Cardiac muscle cell (in vitro differentiated cells and primary cell): ENCODE results near the gene FAM174B. TPM values are rescaled to one million over a fixed set of nuclear protein-coding genes. Genes with fewer than 3 reads are reported as not detected.
A peak's percentile ranks its signal among the peaks of the same experiment; 100 is the strongest.

ENCODE experiments used
- DNase-seq, 2 donors: peaks; one replicate each; pipeline versions ENCODE4 v3.0.0 to v3.0.0-alpha.2; 2010 to 2017; ENCODE audit warnings: low read depth in 1 of 2, low spot score in 1 of 2
- H3K27ac ChIP-seq: fragments of 200-600 bp; sonication (generic); 2 replicates; pipeline ENCODE4 v1.5.1; 2016
- H3K27me3 ChIP-seq: fragments of 200-600 bp; sonication (generic); 2 replicates; pipeline ENCODE4 v1.6.0; 2016; ENCODE audit warnings: control low read depth
- H3K36me3 ChIP-seq: fragments of 200-600 bp; sonication (generic); 2 replicates; pipeline ENCODE4 v1.5.1; 2016; ENCODE audit warnings: control low read depth
- H3K4me1 ChIP-seq: fragments of 200-600 bp; sonication (generic); 2 replicates; pipeline ENCODE4 v1.8.1; 2017; ENCODE audit warnings: low read depth, mild to moderate bottlenecking, mixed run types
- H3K4me3 ChIP-seq: fragments of 200-600 bp; sonication (generic); 2 replicates; pipeline ENCODE4 v1.5.1; 2016; ENCODE audit warnings: mild to moderate bottlenecking
- H3K9me3 ChIP-seq: fragments of 200-600 bp; sonication (generic); 2 replicates; pipeline ENCODE4 v1.5.1; 2017; ENCODE audit warnings: low read depth, mild to moderate bottlenecking, control low read depth
- polyA plus RNA-seq: library from polyadenylated mRNA; unstranded; fragments of >200 nt; fragmentation: Nextera tagmentation; extraction: Ambion mirVana; gene quantifications from 2 replicates; pipeline ENCODE4 v1.2.1, GENCODE V29; 2016
- total RNA-seq: library from RNA; depleted of rRNA; stranded (reverse); fragments of >200 nt; gene quantifications from 2 replicates; pipeline ENCODE4 v1.2.3, GENCODE V29; 2016
- TF ChIP-seq, protein P1 (sequence below): IDR thresholded peaks from 2 replicates; pipeline ENCODE4 v1.5.1; 2012; ENCODE audit warnings: low read depth, mild to moderate bottlenecking, low read length

The FAM174B gene
- total and polyA plus RNA-seq, 2 experiments from 2014 or later = 9.3 to 30.2 TPM

DNA sequence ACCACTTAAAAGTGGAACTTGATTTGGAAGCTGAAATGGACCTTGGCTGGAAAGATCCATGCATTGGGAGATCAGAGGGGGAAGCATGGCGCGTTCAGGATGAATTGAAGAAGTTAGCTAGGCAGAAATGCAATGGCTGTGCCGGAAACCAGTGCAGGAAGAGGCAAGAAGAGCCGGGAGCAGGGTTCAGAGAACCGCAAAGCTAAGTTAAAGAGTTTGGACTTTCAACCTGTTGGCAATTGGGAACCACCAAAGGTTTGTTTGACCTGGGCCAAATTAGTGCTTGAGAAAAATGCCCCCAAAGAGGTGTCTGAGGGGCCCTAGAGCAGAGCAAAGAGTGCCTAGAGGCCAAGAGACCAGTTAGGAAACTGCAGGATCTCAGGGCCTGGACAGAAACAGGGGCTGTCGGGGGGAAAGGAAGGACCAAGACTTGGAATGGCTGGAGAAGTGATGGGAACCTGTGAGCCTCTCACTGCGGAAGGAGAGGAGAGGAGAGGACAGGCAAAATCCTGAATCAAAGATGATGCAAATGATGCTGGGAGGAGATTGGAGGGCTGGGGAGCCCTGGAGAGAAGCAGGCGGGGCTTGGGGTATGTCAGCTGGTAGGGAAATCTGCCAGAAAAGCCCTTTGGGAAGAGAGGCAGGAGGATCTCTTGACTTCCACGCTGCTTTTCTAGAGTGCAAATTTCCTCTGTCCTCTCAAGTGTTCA is 49.3 kb downstream of the FAM174B start:
- H3K4me3 ChIP-seq = no peak overlapping the region
- TF ChIP-seq, protein P1, sequence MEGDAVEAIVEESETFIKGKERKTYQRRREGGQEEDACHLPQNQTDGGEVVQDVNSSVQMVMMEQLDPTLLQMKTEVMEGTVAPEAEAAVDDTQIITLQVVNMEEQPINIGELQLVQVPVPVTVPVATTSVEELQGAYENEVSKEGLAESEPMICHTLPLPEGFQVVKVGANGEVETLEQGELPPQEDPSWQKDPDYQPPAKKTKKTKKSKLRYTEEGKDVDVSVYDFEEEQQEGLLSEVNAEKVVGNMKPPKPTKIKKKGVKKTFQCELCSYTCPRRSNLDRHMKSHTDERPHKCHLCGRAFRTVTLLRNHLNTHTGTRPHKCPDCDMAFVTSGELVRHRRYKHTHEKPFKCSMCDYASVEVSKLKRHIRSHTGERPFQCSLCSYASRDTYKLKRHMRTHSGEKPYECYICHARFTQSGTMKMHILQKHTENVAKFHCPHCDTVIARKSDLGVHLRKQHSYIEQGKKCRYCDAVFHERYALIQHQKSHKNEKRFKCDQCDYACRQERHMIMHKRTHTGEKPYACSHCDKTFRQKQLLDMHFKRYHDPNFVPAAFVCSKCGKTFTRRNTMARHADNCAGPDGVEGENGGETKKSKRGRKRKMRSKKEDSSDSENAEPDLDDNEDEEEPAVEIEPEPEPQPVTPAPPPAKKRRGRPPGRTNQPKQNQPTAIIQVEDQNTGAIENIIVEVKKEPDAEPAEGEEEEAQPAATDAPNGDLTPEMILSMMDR = no peak
- no peaks in the 10 kb centered on the region for H3K9me3 ChIP-seq
- DNase-seq = no peak
- no peak overlapping the region for H3K27ac ChIP-seq
- no peaks in the 10 kb centered on the region for H3K4me1 ChIP-seq
- no peaks in the 10 kb centered on the region for H3K36me3 ChIP-seq
- no peaks in the 10 kb centered on the region for H3K27me3 ChIP-seq

DNA sequence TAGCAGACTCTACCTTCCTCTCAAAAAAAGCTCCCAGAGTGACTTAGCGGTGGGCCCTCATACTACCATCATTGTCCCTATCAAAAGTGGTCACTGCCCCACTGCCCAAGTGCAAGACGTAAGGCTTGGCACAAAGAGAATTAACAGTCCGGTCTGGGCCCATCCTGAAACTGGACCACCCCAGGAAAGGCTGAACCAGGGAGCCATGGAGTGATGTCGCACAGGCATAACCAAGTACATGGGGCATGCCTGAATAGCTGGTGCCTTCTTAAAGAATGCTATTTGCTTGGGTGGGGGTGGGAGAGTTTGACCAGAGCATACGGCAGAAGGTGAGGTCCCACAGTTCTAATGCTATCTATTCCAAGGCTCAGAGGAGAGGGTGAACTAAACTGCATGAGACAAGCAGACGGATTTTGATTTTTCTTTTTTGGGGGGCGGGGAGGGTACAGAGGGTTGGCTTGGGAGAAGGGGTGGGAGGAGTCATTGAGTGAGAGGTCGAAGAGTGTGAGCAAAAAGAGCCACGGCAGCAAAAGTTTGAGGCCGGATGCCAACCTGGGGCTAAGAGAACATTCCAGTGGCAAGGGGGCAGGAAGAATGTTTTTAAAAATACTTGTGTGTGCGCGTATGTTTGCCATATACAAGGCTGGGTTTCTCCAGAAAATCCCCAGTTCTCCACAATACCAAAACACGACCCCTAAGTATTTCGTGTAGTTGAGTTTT is 50.2 kb downstream of the FAM174B start:
- Histone ChIP-seq H3K36me3 (no peaks in the 10 kb centered on the region), H3K9me3 (no peaks in the 10 kb centered on the region), H3K27me3 (no peaks in the 10 kb centered on the region), H3K27ac (no peak overlapping the region), H3K4me1 (no peaks in the 10 kb centered on the region), H3K4me3 (no peak overlapping the region)
- DNase-seq = no peak
- TF ChIP-seq, protein P1 = no peak

DNA sequence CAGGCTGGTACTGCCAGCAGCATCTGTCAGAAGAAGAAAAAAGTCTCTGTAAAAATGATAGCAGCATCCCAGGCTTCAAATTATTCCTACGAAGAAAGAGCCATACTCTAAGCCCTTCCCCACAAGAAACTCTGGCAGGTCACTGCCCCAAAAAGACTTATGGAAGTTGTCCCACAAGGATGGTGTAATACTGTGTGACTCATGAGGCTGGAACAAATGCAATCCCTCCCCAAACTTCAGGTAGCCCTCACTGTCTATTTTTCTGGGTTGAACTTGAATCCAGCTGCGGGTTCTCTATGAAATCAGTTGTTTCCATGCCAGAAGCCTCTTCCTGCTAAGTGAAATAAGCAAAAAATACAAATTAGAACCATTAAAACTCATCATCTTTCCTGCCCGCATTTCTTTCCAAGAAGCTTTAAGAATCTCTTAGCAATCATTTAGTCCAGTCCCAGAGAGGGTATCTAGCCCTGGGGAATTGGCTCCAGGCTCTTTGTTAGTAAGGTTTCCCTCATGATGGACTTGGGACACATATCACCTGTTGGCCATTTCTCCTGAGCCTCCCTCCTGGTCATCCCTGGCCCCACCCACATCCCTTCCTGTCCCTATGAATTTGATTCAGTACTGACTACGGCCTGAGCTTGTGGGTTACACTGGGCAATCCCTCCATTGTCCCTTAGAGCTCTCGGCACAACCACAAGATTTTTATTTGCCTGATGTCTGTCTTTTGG is 51.7 kb downstream of the FAM174B start:
- Histone ChIP-seq H3K9me3 (no peaks in the 10 kb centered on the region), H3K36me3 (no peaks in the 10 kb centered on the region), H3K4me1 (no peaks in the 10 kb centered on the region), H3K27ac (no peak overlapping the region), H3K4me3 (no peak overlapping the region), H3K27me3 (no peaks in the 10 kb centered on the region)
- peak in 1 of 2 donors; percentile 65 for DNase-seq
- TF ChIP-seq, protein P1 = no peak

DNA sequence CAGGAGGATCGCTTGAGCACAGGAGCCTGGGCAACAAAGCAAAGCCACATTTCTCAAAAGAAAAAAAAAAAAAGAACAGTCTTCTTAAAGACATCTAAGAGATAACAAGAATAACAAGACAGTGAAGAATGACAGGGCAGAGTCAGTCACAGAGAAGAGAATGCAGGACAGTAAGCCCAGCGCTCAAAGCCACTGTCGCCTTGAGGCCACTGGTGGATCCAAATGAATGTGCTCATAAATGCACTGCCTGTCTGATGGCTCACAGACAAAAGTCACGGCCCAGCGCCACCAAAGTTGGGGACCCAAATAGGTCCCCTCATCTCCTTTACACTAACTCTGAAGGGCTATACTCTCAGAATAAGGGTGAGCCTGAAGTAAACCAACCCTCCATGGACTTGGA is 52.3 kb downstream of the FAM174B start:
- H3K4me3 ChIP-seq = no peak overlapping the region
- no peaks in the 10 kb centered on the region for H3K36me3 ChIP-seq
- H3K27me3 ChIP-seq = no peaks in the 10 kb centered on the region
- H3K4me1 ChIP-seq = no peaks in the 10 kb centered on the region
- DNase-seq = no peak
- H3K27ac ChIP-seq = no peak overlapping the region
- TF ChIP-seq, protein P1 = no peak
- H3K9me3 ChIP-seq = no peaks in the 10 kb centered on the region

DNA sequence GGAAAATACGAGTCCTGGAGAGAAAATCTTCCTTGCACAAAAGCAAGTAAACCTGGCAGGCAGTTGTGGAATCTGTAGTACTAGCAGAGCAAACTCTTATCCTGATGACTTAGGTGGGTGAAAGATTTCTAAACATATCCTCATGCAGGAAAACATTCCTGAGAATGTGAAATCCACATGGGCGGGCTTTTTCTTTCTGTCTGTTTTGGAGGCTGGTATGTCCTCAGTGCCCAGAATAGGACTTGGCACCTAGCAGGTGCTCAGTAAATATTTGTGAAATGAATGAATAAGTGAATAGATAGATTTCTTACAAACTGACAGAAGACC is 53.3 kb downstream of the FAM174B start:
- no peaks in the 10 kb centered on the region for H3K36me3 ChIP-seq
- H3K27me3 ChIP-seq = no peaks in the 10 kb centered on the region
- TF ChIP-seq, protein P1 = no peak
- no peaks in the 10 kb centered on the region for H3K4me1 ChIP-seq
- no peak overlapping the region for H3K4me3 ChIP-seq
- no peaks in the 10 kb centered on the region for H3K9me3 ChIP-seq
- no peak overlapping the region for H3K27ac ChIP-seq
- no peak for DNase-seq
